Adipose tissue (tissue), 3 donors: ENCODE measurements around the gene CAV2. TPM values are rescaled to one million over a fixed set of nuclear protein-coding genes. Genes with fewer than 3 reads are reported as not detected.

Experiments
- H3K27ac ChIP-seq: one replicate; pipeline ENCODE4 v1.5.1; 2013; ENCODE audit warnings: low read depth, low read length
- WGBS, 3 donors: extraction: QIAGEN DNeasy Blood & Tissue Kit; methylation state at CpG; one replicate each; pipeline ENCODE4 v1.1.7; 2013; 5-methylcytosine and 5-hydroxymethylcytosine counted together
- polyA plus RNA-seq, 3 donors: library from polyadenylated mRNA; stranded (reverse); fragments of 200-250 nt; gene quantifications; one replicate each; pipeline ENCODE4 v1.2.3, GENCODE V29; 2013
- donor health status: healthy with polysubstance abuse.
- donor health status: Bipolar disorder and iron deficiency.
- donor health status: healthy.

CAV2 gene
- polyA plus RNA-seq, 3 donors = 27.2 to 205 (median 57.5) TPM

GRCh38 chr7:116512520-116513188, 13.1 kb downstream of the CAV2 start:
- WGBS, 3 donors = 66 to 78% (median 75%) methylated on average over 4 of the region's 4 CpGs

DNA sequence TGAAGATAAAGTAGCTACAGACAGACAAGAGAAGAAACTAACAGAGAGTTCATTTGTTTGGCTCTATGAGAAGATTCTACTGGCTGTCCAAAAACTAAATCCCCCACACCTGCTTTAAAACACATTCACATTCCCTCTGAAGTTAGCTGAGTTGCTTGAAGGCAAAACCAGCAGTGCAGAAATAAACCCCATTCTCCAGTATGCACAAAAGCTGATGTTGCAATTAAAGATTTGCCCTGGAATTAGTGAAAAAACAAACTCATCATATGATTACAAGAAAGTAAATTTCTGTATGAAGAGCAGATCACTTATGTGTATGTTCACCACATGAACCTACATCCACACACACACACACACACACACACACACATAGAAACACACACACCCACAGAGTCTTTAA, 16.0 kb downstream of the CAV2 start:
- no peak overlapping the region for H3K27ac ChIP-seq

More at GRCh38 chr7:116512520-116513188, 13.1 kb downstream of the CAV2 start:
- no peak overlapping the region for H3K27ac ChIP-seq

- H3K27ac ChIP-seq = no peak overlapping the region
These were observed 16.8 kb downstream of the CAV2 start for GRCh38 chr7:116516324-116516723.

GRCh38 chr7:116517626-116518025, 18.1 kb downstream of the CAV2 start:
- H3K27ac ChIP-seq = no peak overlapping the region
- WGBS, 3 donors = 97 to 100% (median 100%) methylated on average over 1 of the region's 1 CpG

DNA sequence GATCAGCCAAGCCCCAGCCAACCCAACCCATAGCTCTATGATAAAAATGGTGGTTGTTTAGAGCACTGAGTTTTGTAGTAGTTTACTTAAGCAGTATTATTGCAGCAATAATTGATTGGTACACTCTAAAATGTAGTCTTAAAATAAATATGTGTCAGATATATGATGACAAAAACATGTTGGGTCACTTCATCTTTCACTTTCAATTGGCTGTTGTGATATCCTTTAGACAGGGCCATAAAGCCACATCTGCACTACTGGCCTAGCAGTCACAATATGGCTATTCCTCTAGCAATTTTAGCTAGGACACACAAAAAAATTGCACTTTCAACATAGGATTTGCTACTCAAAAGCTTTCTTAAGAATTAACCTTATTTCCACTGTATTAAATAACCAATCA, 19.4 kb downstream of the CAV2 start:
- H3K27ac ChIP-seq = no peak overlapping the region

DNA sequence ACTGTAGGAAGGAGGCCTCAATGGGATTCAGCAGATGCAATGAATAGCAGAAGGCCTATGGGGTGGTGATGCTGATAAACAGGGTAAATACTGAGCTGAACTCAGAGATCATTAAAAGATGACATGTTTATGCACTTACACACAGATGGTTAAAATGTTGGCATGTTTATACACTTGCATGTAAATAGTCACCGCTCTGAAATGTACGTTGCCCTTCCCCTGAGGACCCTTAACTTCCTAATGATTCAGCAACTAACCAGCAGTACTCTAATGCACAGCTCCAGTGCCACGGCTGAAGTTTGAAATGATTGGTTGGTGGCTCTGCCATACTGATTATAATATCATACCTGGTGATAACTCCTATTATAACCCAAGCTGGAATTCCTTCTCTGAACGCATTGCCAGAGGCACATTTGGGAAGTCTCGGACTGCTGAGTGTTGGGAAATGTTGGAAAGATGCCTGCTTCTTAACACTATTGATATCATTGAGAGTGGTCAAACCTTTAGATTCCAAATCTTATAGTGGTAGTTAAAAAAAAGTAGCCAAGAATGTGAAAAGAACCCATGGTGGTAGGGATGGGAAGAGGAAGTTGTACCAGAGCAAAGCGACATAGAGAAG, 21.6 kb downstream of the CAV2 start:
- H3K27ac ChIP-seq = no peak overlapping the region
- 76 to 85% (median 81%) methylated on average over 6 of the region's 6 CpGs for WGBS, 3 donors

GRCh38 chr7:116522247-116522646, 22.7 kb downstream of the CAV2 start:
- 67 to 73% (median 68%) methylated on average over 5 of the region's 5 CpGs for WGBS, 3 donors
- no peak overlapping the region for H3K27ac ChIP-seq

DNA sequence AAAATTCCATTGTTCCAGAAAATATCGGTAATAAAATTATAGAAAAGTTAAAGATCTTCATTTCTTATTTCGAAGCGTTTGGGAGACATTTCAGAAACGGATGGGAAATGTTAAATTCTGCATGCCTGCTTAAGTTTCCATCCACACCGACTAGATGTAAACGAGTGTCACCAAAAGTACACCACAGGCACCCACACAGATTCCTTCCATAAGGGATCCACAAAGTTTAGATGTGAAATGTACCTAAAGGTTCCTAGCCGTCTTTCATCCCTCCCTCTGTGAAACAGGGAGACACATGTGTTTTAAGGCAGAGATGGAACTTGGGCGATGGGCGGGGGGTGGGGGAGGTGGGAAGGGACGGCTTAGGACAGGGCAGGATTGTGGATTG, 24.7 kb downstream of the CAV2 start:
- whole genome bisulfite sequencing, 3 donors = 21 to 38% (median 23%) methylated on average over 10 of the region's 10 CpGs

GRCh38 chr7:116524609-116525297, 25.2 kb downstream of the CAV2 start, which contains the start of gene CAV1:
Gene CAV1, plus strand, starts transcription at chr7:116525036. Its CDS starts 27 bp downstream, at chr7:116525063.
- 1 to 2% (median 1%) methylated on average over 41 to 42 of the region's 42 CpGs for WGBS, 3 donors
- H3K27ac ChIP-seq = peak within 1 kb of the TSS; percentile 53

More for the DNA sequence above, 24.7 kb downstream of the CAV2 start:
- peak overlapping the region; percentile 25 for H3K27ac ChIP-seq

DNA sequence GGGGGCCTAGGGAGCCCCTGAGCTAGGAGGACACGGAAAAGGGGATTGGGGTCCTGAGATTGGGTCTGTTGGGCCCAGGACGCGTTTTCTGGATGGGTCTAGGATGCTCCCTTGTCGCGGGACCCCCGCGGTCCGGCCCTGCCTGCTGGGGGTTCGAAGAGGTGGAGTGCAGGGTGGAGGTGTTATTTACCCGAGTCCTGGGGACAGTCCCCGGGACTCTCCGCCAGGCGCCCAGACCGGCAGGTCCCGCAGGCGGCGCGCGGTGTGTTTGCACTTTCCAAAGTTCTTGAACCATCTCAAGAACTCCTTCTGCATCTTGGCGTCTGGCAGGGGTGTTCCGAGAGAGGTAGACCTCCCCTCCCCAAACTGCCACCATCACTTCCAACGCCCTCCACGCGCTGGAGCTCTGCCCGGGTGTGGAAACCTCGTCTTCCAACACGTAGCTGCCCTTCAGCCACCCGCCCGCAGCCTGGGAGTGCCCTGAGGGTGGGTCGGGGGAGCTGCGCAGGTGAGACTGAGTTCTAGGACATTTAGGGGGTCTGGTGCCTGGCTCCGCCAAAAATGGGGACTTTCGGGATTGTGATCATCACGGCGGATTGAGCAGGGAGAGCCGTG, 25.9 kb downstream of the CAV2 start:
- 0 to 1% (median 1%) methylated on average over 36 of the region's 36 CpGs for WGBS, 3 donors
- peak overlapping the region; percentile 53 for H3K27ac ChIP-seq

DNA sequence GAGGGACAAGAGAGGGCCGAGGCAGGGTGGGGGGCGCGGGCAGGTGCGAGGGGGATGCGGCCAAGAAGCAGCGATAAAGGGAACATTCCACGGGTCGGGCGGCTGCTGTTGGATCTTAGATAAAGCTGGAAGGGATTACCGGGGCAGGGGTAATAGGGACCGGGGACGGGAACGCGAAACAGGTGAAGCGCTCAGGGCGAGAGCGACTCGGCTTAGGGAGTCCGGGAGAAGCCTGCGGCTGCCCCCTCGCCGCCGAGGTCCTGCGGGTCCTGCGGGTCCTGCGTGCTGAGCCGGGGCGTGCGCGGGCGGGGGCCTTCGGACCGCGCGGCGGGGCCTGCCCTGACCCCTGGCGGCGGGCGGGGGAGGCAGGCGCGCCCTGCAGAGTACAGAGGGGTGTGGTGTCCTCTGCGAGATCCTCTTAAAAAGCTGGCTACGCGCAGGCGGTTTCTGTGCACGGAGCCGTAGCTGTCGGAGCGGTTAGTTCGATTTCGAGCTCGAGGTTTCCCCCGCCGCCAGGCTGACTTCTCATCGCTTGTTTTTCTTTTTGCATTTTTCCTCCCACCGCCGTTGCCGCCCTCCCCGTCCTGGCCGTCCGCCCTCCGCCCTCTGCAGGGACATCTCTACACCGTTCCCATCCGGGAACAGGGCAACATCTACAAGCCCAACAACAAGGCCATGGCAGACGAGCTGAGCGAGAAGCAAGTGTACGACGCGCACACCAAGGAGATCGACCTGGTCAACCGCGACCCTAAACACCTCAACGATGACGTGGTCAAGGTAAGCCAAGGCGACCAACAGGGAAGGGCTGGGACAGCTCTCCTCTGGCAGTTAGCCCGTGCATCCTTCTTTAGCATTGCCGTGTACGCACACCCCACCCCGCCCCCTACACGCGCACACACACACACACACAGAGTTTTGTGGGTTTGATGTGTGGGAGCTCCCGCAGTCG, 26.6 kb downstream of the CAV2 start:
- H3K27ac ChIP-seq = peak overlapping the region; percentile 53
- WGBS, 3 donors = 1 to 2% (median 1%) methylated on average over 66 to 83 of the region's 83 CpGs

- H3K27ac ChIP-seq = no peak overlapping the region
- 34 to 57% (median 39%) methylated on average over 5 of the region's 5 CpGs for WGBS, 3 donors
These were observed 27.4 kb downstream of the CAV2 start for GRCh38 chr7:116526897-116527296.

DNA sequence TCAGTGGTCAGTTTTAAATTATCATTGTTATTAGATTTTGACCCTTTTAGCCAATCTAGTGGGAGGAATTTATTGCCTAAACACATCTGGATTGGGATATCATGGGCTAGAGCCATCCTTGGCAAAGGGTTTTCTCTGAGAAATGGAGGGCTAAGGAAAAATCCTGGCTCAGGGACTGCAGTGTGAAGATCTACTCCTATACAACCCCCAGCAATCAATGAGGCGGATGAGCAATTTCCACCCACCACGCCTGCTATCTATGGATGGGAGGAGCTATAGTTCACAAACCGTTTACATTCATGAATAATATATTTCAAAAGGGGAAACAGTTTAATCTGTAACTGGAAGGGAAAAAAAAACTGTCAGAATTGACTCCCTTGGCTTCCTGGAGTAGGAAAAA, 28.0 kb downstream of the CAV2 start:
- WGBS, 3 donors = 27 to 68% (median 28%) methylated on average over 3 of the region's 3 CpGs

GRCh38 chr7:116528008-116528789, 28.7 kb downstream of the CAV2 start:
- H3K27ac ChIP-seq = no peak overlapping the region
- WGBS, 3 donors = 40 to 86% (median 46%) methylated on average over 3 of the region's 3 CpGs

More for the DNA sequence above, 28.0 kb downstream of the CAV2 start:
- H3K27ac ChIP-seq = peak overlapping the region; percentile 2

- 36 to 74% (median 51%) methylated on average over 1 of the region's 1 CpG for WGBS, 3 donors
- no peak overlapping the region for H3K27ac ChIP-seq
These were observed 29.7 kb downstream of the CAV2 start for GRCh38 chr7:116529250-116529649.

- whole genome bisulfite sequencing, 3 donors = 52 to 81% (median 53%) methylated on average over 3 of the region's 3 CpGs
- no peak overlapping the region for H3K27ac ChIP-seq
These were observed 30.7 kb downstream of the CAV2 start for GRCh38 chr7:116530107-116530820.
